Astrocyte of the hippocampus (primary cell): Measurements from ENCODE around the gene OR2V2.

ENCODE experiments used
- DNase-seq: peaks from one replicate; pipeline ENCODE4 v3.0.0; 2011; ENCODE audit warnings: low read depth, low spot score

OR2V2 gene

GRCh38 chr5:181145133-181145532 is 2.3 kb upstream of the OR2V2 start:
- DNase-seq, result no peak

DNA sequence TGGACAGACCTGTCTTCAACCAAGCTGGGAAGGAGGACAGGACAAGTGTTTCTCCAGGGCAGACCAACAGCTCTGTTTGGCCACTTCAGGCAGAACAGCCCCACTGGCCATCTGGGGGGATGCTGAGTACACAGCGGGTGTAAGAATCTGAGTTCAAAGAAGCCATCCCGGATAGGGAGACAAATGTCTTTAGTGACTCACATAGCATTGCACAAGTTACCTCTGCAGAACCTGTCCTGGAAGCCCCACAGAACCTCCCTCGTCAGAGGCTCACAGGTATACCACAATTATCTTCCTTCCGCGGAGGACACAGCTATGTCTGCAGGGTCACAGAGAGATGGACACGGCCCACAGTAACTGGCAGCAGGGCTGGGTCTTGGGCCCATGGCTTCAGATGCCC is 2.0 kb downstream of the OR2V2 start:
- no peak for DNase-seq

DNA sequence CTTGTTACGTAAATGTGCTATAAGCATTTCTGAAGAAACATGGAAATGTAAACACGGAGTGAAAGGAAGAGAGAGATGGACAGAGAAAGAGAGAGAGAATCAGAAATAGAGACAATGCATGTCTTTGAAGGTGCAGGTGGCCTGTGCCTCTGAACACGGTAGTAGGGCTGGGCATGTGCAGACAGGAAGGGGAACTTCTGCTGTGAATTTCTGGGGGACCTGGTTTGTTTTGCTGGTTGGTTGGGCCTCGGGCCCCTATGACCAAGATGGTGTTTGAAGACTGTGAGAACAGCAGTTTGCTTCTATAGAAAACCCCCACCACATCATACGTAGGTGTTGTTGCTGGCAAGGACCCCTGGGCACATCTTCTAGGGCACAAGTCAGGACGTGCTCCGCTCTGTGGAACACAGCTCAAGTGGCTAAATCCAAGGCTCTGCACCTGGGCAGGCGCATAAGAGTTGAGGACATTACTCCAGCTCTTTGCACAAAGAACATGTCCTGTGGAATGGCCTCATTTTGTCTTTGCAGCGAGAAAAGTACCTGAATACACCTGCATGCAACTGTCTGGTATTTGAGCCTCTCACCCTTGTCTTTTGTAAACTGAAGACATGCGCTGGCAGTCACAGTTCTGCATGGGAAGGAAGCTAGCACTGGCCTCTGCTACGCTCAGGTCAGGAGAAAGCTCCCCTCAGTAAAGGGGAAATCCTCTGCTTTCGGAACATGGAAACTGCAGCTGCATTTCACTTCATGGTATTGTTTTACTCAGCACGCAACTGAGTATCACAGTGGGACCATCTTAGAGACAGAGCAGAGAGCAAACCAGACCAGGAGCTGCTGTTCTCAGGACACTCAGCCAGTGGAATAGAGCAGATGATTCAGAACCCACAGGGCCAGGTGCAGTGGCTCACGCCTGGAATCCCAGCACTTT is 2.7 kb downstream of the OR2V2 start:
- no peak for DNase-seq

DNA sequence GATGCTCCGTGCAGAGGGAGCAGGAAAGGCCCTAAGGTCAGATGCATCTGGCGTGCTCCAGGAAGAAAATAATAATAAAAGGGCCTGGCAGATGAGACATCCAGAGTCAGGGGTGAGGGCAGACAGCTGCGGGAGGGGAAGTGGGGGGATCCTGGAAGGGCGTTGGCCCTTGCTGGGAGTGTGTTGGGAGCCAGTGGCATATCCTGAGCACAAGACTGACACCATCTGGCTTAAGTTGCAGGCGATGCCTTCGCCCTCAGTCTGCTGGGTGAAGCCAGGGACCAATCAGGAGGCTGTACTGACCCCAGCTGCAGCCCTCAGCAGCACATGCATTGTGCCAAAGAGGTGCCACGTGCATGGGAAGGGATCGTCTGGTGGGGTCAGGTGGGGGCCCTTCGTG is 3.8 kb downstream of the OR2V2 start:
- DNase-seq, result no peak

- no peak for DNase-seq
Observed at GRCh38 chr5:181152406-181152805, 5.0 kb downstream of the OR2V2 start.

DNA sequence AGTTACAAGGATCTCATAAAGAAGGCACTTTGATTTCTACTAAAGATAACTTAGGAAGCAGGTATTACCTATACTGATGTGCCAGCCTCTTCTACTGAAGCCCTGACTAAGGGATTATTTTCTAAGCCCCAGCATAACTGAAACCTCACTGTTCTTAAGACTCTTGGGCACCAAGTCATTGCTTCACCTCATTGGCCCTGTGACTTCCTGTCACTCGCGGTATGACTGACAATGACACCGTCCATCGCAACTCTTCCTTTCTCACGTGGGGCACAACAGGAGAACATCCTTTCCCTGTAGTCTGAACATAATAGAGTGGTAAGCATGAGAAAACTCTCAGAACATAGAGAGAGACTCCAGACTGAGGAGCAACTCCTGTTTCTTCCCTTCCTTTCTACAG is 6.4 kb downstream of the OR2V2 start:
- no peak for DNase-seq

- DNase-seq, result no peak
Observed at GRCh38 chr5:181156758-181157157, 9.4 kb downstream of the OR2V2 start.

DNA sequence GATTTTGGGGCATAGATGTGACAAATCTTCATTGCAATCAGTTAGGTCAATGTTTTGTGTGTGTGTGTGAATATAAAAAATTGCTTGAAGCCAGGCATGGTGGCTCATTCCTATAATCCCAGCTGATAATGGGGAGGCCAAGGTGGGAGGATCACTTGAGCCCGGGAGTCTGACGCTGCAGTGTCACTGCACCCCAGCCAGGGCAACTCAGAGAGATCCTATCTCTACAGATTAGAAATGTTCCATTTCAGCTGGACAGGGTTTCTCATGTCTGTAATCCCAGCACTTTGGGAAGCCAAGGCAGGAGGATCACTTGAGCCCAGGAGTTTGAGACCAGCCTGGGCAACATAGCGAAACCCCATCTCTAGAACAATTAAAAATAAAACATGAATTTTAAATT is 11.5 kb downstream of the OR2V2 start:
- no peak for DNase-seq

GRCh38 chr5:181159286-181160151 is 12.1 kb downstream of the OR2V2 start:
- DNase-seq, result peak; percentile 90

DNA sequence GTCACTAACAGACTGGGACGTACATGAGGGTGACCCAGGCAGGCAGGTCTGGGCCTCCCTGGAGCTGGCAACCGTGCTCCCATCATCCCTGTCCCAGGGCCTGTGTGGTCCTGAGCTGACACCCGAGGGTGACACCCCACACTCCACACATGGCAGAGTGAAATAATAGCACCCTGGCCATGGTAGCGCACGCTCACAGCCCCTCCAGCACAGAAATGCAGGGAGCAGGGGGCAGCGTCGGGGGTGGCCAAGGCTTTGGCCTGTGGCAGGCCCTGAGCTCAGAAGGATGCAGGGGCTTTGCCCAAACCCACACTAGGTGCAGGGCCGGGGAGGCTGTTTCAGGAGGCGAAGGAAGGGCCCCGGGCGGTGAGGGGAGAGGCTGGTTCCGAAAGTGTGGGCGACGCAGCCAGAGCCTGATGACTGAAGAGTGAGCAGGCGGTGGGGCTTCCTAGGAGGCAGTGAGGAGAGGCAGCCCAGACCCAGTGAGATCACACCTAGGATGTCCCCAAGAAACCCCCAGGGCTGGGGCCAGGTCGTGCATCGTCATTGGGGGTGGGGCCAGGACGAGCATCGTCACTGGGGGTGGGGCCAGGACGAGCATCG is 12.9 kb downstream of the OR2V2 start:
- peak; percentile 49 for DNase-seq

DNA sequence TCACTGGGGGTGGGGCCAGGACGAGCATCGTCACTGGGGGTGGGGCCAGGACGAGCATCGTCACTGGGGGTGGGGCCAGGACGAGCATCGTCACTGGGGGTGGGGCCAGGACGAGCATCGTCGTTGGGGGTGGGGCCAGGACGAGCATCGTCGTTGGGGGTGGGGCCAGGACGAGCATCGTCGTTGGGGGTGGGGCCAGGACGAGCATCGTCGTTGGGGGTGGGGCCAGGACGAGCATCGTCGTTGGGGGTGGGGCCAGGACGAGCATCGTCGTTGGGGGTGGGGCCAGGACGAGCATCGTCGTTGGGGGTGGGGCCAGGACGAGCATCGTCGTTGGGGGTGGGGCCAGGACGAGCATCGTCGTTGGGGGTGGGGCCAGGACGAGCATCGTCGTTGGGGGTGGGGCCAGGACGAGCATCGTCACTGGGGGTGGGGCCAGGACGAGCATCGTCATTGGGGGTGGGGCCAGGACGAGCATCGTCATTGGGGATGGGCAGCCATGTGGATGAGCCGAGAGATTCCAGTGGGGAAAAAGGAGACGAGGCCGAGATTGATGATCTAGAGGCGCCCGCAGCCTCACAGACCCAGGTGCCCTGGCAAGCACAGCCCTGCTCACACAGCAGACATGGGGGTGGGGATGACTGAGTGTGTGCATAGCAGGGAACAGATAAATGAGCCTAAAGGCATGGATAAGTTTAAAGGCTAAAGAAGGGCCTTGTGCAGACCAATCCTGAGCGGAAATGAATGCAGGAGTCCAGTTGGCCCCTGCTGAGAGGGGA is 13.6 kb downstream of the OR2V2 start:
- peak; percentile 61 for DNase-seq

- DNase-seq, result no peak
Observed at GRCh38 chr5:181161534-181162175, 14.3 kb downstream of the OR2V2 start.

GRCh38 chr5:181163487-181164075 is 16.2 kb downstream of the OR2V2 start:
- no peak for DNase-seq

- DNase-seq, result no peak
Observed at GRCh38 chr5:181164076-181164952, 16.9 kb downstream of the OR2V2 start.

DNA sequence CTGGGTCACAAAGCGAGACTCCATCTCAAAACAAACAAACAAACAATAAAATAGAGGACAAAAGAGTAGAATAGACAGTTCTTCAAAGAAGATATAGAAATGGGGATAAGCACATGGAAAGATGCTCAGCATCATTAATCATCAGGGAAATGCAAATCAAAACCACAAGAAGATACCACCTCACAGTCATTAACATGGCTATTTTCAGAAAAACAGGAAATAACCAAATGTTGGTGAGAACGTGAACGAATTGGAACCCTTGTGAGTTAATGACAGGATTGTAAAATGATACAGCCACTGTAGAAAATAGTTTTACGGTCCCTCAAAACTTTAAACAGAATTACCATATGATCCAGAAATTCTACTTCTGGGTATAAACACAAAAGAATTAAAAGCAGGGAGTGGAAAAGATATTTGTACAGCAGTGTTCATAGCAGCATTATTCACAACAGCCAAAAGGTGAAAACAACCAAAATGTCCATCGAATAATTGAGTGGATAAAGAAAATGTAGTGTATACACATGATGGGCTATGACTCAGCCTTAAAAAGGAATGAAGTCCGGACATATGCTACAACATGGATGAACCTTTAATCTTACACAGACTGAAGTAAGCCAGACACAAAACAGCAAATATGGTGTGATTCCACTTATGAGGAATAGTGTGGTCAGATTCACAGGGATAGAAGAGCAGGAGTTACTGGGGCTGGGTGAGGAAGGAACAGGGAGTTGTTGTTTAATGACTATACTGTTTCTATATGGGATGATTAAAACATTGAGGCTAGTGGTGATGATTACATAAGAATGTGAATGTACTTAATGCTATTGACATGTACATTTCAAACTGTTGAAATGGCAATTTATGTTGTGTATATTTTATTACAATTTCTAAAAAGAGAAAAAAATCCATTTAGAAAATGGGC is 19.7 kb downstream of the OR2V2 start:
- DNase-seq, result no peak

DNA sequence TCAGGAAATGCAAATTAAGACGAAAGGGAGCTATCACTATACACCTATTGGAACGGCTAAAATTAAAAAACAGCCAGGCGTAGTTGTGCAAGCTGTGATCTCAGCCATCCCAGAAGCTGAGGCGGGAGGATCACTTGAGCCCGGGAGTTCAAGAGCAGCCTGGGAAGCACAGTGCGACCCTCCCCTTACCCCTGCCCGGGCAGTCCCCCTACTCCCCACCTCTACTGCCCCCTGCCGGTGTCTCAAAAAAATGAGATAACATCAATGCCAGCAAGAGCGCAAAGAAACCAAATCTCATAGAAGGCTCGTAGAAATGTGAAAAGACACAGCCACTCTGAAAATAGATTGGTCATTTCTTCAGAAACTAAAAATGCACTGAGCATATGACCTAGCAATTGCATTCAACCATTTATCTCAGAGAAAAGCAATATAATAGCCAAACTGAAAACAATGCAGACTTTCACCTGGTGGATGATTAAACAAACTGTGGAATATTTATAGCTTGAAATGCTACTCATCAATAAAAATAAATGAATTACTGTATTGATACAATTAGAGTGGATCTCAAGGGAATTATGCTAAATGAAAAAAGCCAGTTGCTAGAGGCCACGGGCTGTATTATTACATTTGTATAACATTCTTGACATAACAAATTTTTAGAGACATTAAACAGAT is 20.6 kb downstream of the OR2V2 start:
- no peak for DNase-seq

GRCh38 chr5:181168595-181169118 is 21.3 kb downstream of the OR2V2 start:
- DNase-seq, result no peak
